Activated T-helper 1 cell treated with anti-CD3 and anti-CD28 coated beads, Interleukin-12 subunit alpha, Interleukin-12 subunit beta, Interleukin-2, Interleukin-4 antibody, amounts not matched to agents 30 ng/mL and 10 ng/mL and 1 ng/mL, durations not matched to agents 14 hours and 24 hours and 36 hours (primary cell): ENCODE data around the gene RRP1. TPM values are rescaled to one million over a fixed set of nuclear protein-coding genes. Genes with fewer than 3 reads are reported as not detected.

Experiments used
- DNase-seq: peaks from one replicate; pipeline ENCODE4 v3.0.0; 2021; ENCODE audit warnings: low spot score
- H3K27ac Mint-ChIP-seq: one replicate; pipeline ENCODE4 v1.8.0; 2021; ENCODE audit warnings: mild to moderate bottlenecking, mixed read lengths
- H3K27me3 Mint-ChIP-seq: one replicate; pipeline ENCODE4 v1.8.0; 2022; ENCODE audit warnings: mild to moderate bottlenecking, moderate library complexity, mixed read lengths; ENCODE audit not compliant: insufficient read depth
- H3K36me3 Mint-ChIP-seq: one replicate; pipeline ENCODE4 v1.8.0; 2021; ENCODE audit warnings: low read depth, mixed read lengths
- H3K4me1 Mint-ChIP-seq: one replicate; pipeline ENCODE4 v1.8.0; 2021; ENCODE audit warnings: low read depth, mixed read lengths
- H3K4me3 Mint-ChIP-seq: one replicate; pipeline ENCODE4 v1.8.0; 2021; ENCODE audit warnings: mild to moderate bottlenecking, moderate library complexity, mixed read lengths
- H3K9me3 Mint-ChIP-seq: one replicate; pipeline ENCODE4 v1.8.0; 2021; ENCODE audit warnings: mixed read lengths
- intact Hi-C: fragments of 100-400 bp; cut with micrococcal nuclease; formaldehyde crosslinking; loops from one replicate; pipeline ENCODE4 v1.15.1; 2024
- total RNA-seq: library from RNA; stranded (reverse); gene quantifications from 2 replicates; pipeline ENCODE4 v1.2.3, GENCODE V29; 2022

RRP1 gene
- total RNA-seq, 1 donor from 2014 or later: 91.8 TPM

GRCh38 chr21:43752758-43753438, 36.5 kb upstream of the RRP1 start:
- no peak overlapping the region for H3K4me3 Mint-ChIP-seq
- H3K27ac Mint-ChIP-seq: no peak overlapping the region
- no peak for DNase-seq
- peaks cover 18% of the 10 kb centered on the region for H3K36me3 Mint-ChIP-seq
- intact Hi-C loops: no loop called here
- H3K9me3 Mint-ChIP-seq: no peaks in the 10 kb centered on the region
- no peaks in the 10 kb centered on the region for H3K27me3 Mint-ChIP-seq
- no peaks in the 10 kb centered on the region for H3K4me1 Mint-ChIP-seq

- no peaks in the 10 kb centered on the region for H3K4me1 Mint-ChIP-seq
- H3K4me3 Mint-ChIP-seq: no peak overlapping the region
- H3K9me3 Mint-ChIP-seq: no peaks in the 10 kb centered on the region
- intact Hi-C loops: no loop called here
- H3K27ac Mint-ChIP-seq: no peak overlapping the region
- H3K36me3 Mint-ChIP-seq: peaks cover 18% of the 10 kb centered on the region
- H3K27me3 Mint-ChIP-seq: no peaks in the 10 kb centered on the region
- DNase-seq: no peak
These were observed 36.0 kb upstream of the RRP1 start for GRCh38 chr21:43753439-43753799.

- intact Hi-C loops: no loop called here
These were observed 34.2 kb upstream of the RRP1 start for GRCh38 chr21:43754948-43755781.

GRCh38 chr21:43755820-43756594, 33.4 kb upstream of the RRP1 start:
- DNase-seq: no peak
- H3K36me3 Mint-ChIP-seq: peaks cover 14% of the 10 kb centered on the region
- no peak overlapping the region for H3K27ac Mint-ChIP-seq
- no peak overlapping the region for H3K4me3 Mint-ChIP-seq
- H3K27me3 Mint-ChIP-seq: no peaks in the 10 kb centered on the region
- no peaks in the 10 kb centered on the region for H3K9me3 Mint-ChIP-seq
- no peaks in the 10 kb centered on the region for H3K4me1 Mint-ChIP-seq
- intact Hi-C loops: no loop called here

More at GRCh38 chr21:43754948-43755781, 34.2 kb upstream of the RRP1 start:
- Mint-ChIP-seq H3K9me3 (no peaks in the 10 kb centered on the region), H3K4me3 (no peak overlapping the region), H3K27me3 (no peaks in the 10 kb centered on the region), H3K27ac (no peak overlapping the region), H3K4me1 (no peaks in the 10 kb centered on the region), H3K36me3 (peaks cover 18% of the 10 kb centered on the region)
- no peak for DNase-seq

- DNase-seq: no peak
- H3K27me3 Mint-ChIP-seq: no peaks in the 10 kb centered on the region
- no peak overlapping the region for H3K4me3 Mint-ChIP-seq
- intact Hi-C loops: no loop called here
- H3K4me1 Mint-ChIP-seq: no peaks in the 10 kb centered on the region
- H3K9me3 Mint-ChIP-seq: no peaks in the 10 kb centered on the region
- H3K36me3 Mint-ChIP-seq: peaks cover 14% of the 10 kb centered on the region
- H3K27ac Mint-ChIP-seq: no peak overlapping the region
These were observed 31.8 kb upstream of the RRP1 start for GRCh38 chr21:43757601-43758000.

- Mint-ChIP-seq H3K27ac (no peak overlapping the region), H3K36me3 (peaks cover 15% of the 10 kb centered on the region), H3K4me3 (no peak overlapping the region), H3K4me1 (no peaks in the 10 kb centered on the region), H3K9me3 (no peaks in the 10 kb centered on the region), H3K27me3 (no peaks in the 10 kb centered on the region)
- intact Hi-C loops: no loop called here
- no peak for DNase-seq
These were observed 31.2 kb upstream of the RRP1 start for GRCh38 chr21:43758111-43758641.

GRCh38 chr21:43758811-43759210, 30.6 kb upstream of the RRP1 start:
- no peak for DNase-seq
- no peaks in the 10 kb centered on the region for H3K27me3 Mint-ChIP-seq
- peaks cover 15% of the 10 kb centered on the region for H3K36me3 Mint-ChIP-seq
- H3K9me3 Mint-ChIP-seq: no peaks in the 10 kb centered on the region
- no peak overlapping the region for H3K27ac Mint-ChIP-seq
- no peak overlapping the region for H3K4me3 Mint-ChIP-seq
- intact Hi-C loops: no loop called here
- no peaks in the 10 kb centered on the region for H3K4me1 Mint-ChIP-seq

- Mint-ChIP-seq H3K27ac (no peak overlapping the region), H3K4me1 (no peaks in the 10 kb centered on the region), H3K27me3 (no peaks in the 10 kb centered on the region), H3K9me3 (no peaks in the 10 kb centered on the region), H3K36me3 (peaks cover 10% of the 10 kb centered on the region), H3K4me3 (no peak overlapping the region)
- no peak for DNase-seq
- intact Hi-C loops: no loop called here
These were observed 29.7 kb upstream of the RRP1 start for GRCh38 chr21:43759651-43760050.

GRCh38 chr21:43760391-43760958, 28.9 kb upstream of the RRP1 start:
- Mint-ChIP-seq H3K36me3 (peaks cover 10% of the 10 kb centered on the region), H3K4me3 (no peak overlapping the region), H3K9me3 (no peaks in the 10 kb centered on the region), H3K27ac (no peak overlapping the region), H3K4me1 (no peaks in the 10 kb centered on the region), H3K27me3 (no peaks in the 10 kb centered on the region)
- intact Hi-C loops: no loop called here
- DNase-seq: no peak

- H3K27me3 Mint-ChIP-seq: no peaks in the 10 kb centered on the region
- DNase-seq: no peak
- no peaks in the 10 kb centered on the region for H3K4me1 Mint-ChIP-seq
- peaks cover 6% of the 10 kb centered on the region for H3K36me3 Mint-ChIP-seq
- intact Hi-C loops: no loop called here
- no peak overlapping the region for H3K4me3 Mint-ChIP-seq
- no peak overlapping the region for H3K27ac Mint-ChIP-seq
- H3K9me3 Mint-ChIP-seq: no peaks in the 10 kb centered on the region
These were observed 27.5 kb upstream of the RRP1 start for GRCh38 chr21:43761886-43762285.

GRCh38 chr21:43762303-43763128, 26.9 kb upstream of the RRP1 start:
- DNase-seq: no peak
- Mint-ChIP-seq H3K27me3 (no peaks in the 10 kb centered on the region), H3K9me3 (no peaks in the 10 kb centered on the region), H3K4me1 (no peaks in the 10 kb centered on the region), H3K36me3 (peaks cover 6% of the 10 kb centered on the region), H3K27ac (no peak overlapping the region), H3K4me3 (no peak overlapping the region)
- intact Hi-C loops: no loop called here

- Mint-ChIP-seq H3K4me1 (no peaks in the 10 kb centered on the region), H3K9me3 (no peaks in the 10 kb centered on the region), H3K4me3 (no peak overlapping the region), H3K36me3 (peaks cover 6% of the 10 kb centered on the region), H3K27me3 (no peaks in the 10 kb centered on the region), H3K27ac (no peak overlapping the region)
- intact Hi-C loops: no loop called here
- no peak for DNase-seq
These were observed 25.4 kb upstream of the RRP1 start for GRCh38 chr21:43763901-43764523.
